ENCODE measurements around the gene RASSF4.
A peak's percentile ranks its signal among the peaks of the same experiment; 100 is the strongest.

RASSF4 gene

DNA sequence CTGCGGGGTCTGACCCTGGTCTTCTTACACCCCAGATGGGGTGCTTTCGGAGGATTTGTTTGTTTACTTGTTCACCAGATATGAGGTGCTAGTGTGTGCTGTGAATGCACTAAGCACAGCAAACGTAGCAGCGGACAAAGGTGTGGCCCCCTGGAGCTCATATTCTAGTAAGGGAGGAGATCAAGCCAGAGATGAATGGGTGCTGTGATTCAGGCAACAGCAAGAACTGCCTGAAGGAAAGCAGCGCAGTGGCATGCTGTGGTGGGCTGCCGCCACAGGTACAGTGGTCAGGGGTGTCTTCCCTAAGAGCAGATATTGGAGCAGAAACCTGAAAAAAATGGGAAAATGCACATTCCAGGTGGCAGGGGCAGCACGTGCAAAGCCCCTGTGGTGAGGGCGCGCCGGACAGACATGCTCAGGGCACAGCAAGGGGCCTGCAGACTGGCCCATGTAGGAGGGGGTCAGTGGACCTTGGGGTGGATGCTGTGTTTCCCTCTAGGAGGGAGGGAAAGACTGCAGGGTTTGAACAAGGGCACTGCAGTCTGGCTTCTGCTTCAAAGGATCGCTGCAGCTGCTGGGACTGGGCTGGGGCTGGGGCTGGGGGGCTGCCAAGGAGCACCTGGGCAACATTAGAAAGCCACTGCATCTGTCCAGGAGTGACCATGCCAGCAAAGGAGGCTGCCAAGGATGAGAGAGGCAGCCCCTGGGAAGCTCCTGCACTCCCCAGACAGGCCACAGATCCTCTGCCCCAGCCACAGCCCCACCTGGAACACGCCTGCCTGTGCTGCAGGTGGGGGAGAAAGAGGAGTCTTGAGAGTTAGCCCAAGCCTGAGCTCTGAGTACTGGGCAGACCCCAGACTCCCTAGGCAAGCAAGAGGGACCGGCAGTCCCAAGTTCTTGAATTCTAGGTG is 19.9 kb downstream of the RASSF4 start:
- CTCF ChIA-PET = interaction anchor here (1.0 to 8.6 kb wide), 10 partner anchors 9 to 51 kb away, joined by 3 to 114 read pairs (median 6); partner anchors contain the start of genes RASSF4 and ZNF22
- TF ChIP-seq, protein P1, sequence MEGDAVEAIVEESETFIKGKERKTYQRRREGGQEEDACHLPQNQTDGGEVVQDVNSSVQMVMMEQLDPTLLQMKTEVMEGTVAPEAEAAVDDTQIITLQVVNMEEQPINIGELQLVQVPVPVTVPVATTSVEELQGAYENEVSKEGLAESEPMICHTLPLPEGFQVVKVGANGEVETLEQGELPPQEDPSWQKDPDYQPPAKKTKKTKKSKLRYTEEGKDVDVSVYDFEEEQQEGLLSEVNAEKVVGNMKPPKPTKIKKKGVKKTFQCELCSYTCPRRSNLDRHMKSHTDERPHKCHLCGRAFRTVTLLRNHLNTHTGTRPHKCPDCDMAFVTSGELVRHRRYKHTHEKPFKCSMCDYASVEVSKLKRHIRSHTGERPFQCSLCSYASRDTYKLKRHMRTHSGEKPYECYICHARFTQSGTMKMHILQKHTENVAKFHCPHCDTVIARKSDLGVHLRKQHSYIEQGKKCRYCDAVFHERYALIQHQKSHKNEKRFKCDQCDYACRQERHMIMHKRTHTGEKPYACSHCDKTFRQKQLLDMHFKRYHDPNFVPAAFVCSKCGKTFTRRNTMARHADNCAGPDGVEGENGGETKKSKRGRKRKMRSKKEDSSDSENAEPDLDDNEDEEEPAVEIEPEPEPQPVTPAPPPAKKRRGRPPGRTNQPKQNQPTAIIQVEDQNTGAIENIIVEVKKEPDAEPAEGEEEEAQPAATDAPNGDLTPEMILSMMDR (IDR thresholded peaks at IDR 0.05; ENCODE audit: control extremely low read depth, extremely low read depth, low read depth, missing control alignments) = no peak
- DNase-seq (ENCODE audit: extremely low spot score) = no peak
- POLR2A ChIA-PET = interaction anchor here (0.5 to 1.6 kb wide), 19 partner anchors 10 to 681 kb away, joined by 3 to 13 read pairs (median 4); partner anchors contain the start of gene RASSF4

DNA sequence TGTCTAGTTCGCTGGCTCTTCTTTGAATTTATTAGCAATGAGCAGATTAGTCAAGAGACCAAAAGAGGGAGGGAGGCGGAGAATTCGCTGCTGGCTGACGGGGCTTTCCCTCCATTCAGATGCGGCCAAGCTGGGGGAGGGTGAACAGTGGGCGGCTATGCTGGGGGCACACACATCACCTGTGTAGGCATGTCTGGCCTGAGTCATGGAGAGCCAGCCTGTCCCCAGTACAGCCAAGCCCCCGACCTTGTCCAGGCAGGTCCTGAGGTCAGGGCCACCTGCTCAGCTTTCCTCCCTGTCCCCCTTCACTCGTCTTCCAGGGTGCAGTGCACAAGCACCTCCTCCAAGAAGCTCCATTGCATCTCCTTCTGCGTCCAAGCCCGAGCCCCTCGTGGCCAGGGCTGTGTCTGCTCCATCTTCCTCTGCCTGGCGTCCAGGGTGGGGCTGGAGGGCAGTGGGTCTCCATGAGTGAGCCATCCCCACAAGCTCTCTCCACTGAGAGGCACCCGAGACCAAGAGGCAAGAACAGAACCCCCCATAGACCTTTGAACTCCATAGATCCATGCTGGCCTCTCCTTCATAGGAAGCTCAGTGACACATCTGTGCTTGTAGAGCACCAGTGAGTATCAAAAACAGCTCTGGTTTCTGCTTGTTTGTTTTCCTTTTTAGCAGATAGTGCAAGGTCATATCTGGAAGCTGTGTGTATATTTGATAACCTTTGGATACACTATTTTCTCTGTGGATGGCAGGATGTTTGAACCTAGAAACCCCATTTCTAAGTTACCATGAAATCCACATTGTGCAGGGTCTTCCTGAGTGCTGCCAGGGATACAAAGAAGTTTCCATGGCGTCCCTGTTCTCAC is 20.9 kb downstream of the RASSF4 start:
- ChIA-PET POLR2A (interaction anchor here (1.3 to 1.6 kb wide), 2 partner anchors 13 to 48 kb away, joined by 3 read pairs; no protein-coding TSS in a partner anchor), CTCF (interaction anchor here (1.0 to 8.6 kb wide), 9 partner anchors 11 to 47 kb away, joined by 3 to 114 read pairs (median 6); partner anchors contain the start of genes RASSF4 and ZNF22)
- DNase-seq (ENCODE audit: extremely low spot score) = no peak
- TF ChIP-seq, protein P1 (IDR thresholded peaks at IDR 0.05; ENCODE audit: control extremely low read depth, extremely low read depth, low read depth, missing control alignments) = no peak

DNA sequence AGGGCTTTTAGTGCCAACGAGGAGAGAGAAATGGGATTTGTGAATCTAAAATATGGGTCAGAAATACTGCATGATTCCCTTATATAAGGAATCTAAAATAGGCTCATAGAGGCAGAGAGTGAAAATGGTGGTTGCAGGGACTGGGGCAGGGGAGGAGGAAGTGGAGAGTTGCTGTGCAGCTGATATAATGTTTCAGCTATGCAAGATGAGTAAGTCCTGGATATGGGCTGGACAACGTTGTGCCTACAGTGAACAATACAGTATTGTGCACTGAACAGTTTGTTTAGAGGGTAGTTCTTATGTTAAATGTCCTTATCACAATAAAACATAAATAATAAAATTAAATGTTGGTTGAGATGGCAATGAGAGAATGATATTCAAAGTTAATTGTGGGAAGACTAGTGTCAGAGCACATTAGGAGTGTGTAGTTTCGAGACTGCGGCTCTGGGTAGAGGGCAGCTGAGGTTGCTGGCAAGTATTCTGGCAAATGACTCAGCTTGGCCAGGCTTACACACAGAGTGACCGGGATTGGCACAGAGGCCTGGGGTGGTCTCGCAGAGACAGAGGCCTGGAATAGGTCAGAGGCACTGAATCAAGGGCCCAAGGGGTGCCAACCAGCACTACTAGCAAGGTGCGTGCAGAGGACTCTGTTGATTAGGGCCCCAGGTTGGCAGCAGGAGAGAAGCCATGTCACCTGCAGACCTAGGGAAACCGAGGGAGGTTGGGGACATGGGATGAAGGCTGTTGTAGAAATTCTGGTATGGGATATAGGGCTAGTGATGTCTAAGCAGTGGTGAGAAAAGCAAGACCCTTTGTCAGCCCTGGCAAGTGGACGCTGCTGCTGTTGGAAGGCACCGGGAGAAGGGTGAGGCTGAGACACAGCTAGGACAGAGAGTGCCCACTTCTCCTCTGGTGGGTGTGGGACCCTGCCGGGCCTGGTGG is 21.8 kb downstream of the RASSF4 start:
- ChIA-PET CTCF (interaction anchor here (1.0 to 8.6 kb wide), 8 partner anchors 11 to 48 kb away, joined by 3 to 114 read pairs (median 6); partner anchors contain the start of genes RASSF4 and ZNF22), POLR2A (interaction anchor here (1.3 to 1.6 kb wide), 2 partner anchors 14 to 49 kb away, joined by 3 read pairs; no protein-coding TSS in a partner anchor)
- DNase-seq (ENCODE audit: extremely low spot score) = peak; percentile 53
- TF ChIP-seq, protein P1 (IDR thresholded peaks at IDR 0.05; ENCODE audit: control extremely low read depth, extremely low read depth, low read depth, missing control alignments) = no peak

DNA sequence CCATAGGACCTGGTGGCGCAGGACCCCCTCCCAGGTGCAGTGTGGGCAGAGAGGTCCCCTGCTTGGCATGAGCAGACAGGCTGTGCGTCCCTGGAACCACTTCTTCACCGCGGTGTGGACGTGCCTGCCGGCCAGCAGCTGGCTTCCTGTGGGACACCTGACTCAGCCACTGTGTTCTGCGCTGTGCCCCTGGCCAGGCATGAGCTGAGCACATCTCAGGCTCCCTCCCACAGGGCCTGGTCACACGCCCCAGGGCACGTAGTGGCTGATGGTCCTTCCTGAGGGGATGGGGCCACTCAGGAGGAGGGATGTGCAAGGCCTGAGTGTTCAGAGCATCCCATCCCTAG is 22.5 kb downstream of the RASSF4 start:
- no peak for DNase-seq (ENCODE audit: extremely low spot score)
- ChIA-PET CTCF (interaction anchor here (1.7 to 8.6 kb wide), 3 partner anchors 10 to 49 kb away, joined by 4 to 99 read pairs (median 5); no protein-coding TSS in a partner anchor), POLR2A (interaction anchor here (1.1 kb wide), 1 partner anchor 9 kb away, joined by 3 read pairs; no protein-coding TSS in a partner anchor)
- TF ChIP-seq, protein P1 (IDR thresholded peaks at IDR 0.05; ENCODE audit: control extremely low read depth, extremely low read depth, low read depth, missing control alignments) = no peak

DNA sequence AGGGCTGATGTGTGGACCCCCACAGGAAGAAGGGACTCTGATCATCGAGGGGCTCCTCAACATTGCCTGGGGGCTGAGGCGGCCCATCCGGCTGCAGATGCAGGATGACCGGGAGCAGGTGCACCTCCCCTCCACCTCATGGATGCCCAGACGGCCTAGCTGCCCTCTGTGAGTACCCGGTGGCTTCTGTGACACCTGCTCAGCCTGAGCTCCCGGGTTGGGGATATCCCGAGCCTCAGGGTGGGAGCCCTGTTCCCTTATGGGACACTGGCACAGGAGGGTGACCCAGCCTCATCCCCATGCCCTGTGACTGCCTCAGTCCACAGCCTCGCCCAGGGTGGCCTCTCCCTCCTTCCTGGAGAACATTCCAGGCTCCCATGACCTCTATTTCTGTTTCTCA is 22.9 kb downstream of the RASSF4 start:
- TF ChIP-seq, protein P1 (IDR thresholded peaks at IDR 0.05; ENCODE audit: control extremely low read depth, extremely low read depth, low read depth, missing control alignments) = no peak
- CTCF ChIA-PET = interaction anchor here (1.7 to 8.6 kb wide), 2 partner anchors 10 to 49 kb away, joined by 4 to 99 read pairs; no protein-coding TSS in a partner anchor
- no peak for DNase-seq (ENCODE audit: extremely low spot score)
- POLR2A ChIA-PET = interaction anchor here (0.6 to 1.1 kb wide), 2 partner anchors 10 to 781 kb away, joined by 3 to 7 read pairs; no protein-coding TSS in a partner anchor

Measured in GM10248 (cell line).